ENCODE measurements around the gene DSG2. TPM values are rescaled to one million over a fixed set of nuclear protein-coding genes. Genes with fewer than 3 reads are reported as not detected.
"Not testable (repeated sequence)": the region's sequence is repeated elsewhere in the genome, so short reads cannot be mapped to it uniquely, and the experiment has no call there.

Gene DSG2
- polyA plus RNA-seq, 1 donor from 2014 or later: 0.94 TPM

DNA sequence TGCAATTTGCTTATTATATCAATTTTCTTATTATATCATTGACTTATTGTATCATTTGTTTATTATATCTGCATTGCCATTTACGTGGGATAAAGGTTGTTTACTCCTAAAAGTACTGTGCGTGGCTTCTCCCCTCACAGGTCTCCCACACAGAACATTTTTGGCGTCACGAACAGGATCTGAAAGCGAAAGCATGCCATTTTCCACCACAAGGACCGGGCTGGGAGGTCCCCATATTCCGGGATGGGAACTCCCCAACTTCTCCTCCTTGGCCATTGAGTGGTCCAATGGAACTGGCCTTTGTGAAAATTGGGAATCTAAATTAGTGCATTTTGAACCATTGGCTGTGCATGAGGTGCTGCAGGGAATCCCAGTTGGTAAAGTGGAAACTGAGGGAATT is 4.8 kb upstream of the DSG2 start:
- H3K4me3 ChIP-seq (ENCODE audit: low read length): no peak overlapping the region
- TF ChIP-seq POLR2AphosphoS5 (IDR thresholded peaks at IDR 0.05) (no peak), TAF1 (IDR thresholded peaks at IDR 0.05; ENCODE audit: low read depth) (no peak), RAD21 (conservative IDR thresholded peaks at IDR 0.05) (no peak), CTCF (IDR thresholded peaks at IDR 0.05; ENCODE audit: poor library complexity, severe bottlenecking) (no peak), EZH2 (IDR thresholded peaks at IDR 0.05; ENCODE audit: borderline replicate concordance, insufficient read depth, low read length, poor library complexity, severe bottlenecking) (no peak), SMC3 (conservative IDR thresholded peaks at IDR 0.05; ENCODE audit: poor library complexity) (no peak), MXI1 (conservative IDR thresholded peaks at IDR 0.05; ENCODE audit: poor library complexity, severe bottlenecking) (no peak), EP300 (conservative IDR thresholded peaks at IDR 0.05; ENCODE audit: poor library complexity, severe bottlenecking) (no peak)
- no peak overlapping the region for H2AFZ ChIP-seq (ENCODE audit: low read depth, low read length)
- H3K27ac ChIP-seq (ENCODE audit: low read length): no peak overlapping the region
- no peaks in the 10 kb centered on the region for H3K36me3 ChIP-seq (ENCODE audit: insufficient read depth, low read length)
- no peaks in the 10 kb centered on the region for H4K20me1 ChIP-seq (ENCODE audit: insufficient read depth)
- H3K9me3 ChIP-seq (ENCODE audit: low read length): no peaks in the 10 kb centered on the region
- H3K27me3 ChIP-seq (ENCODE audit: insufficient read depth, low read depth, low read length): peaks cover 12% of the 10 kb centered on the region
- H3K79me2 ChIP-seq (replicated peaks; ENCODE audit: insufficient read depth, low read length): no peaks in the 10 kb centered on the region
- no peak overlapping the region for H3K4me2 ChIP-seq (ENCODE audit: low read length)
- H3K9ac ChIP-seq (ENCODE audit: low read length): no peak overlapping the region
- no peaks in the 10 kb centered on the region for H3F3A ChIP-seq (ENCODE audit: insufficient read depth, low read length, poor library complexity, severe bottlenecking)
- no peaks in the 10 kb centered on the region for H3K9me2 ChIP-seq (ENCODE audit: insufficient read depth, low read length)

- Histone ChIP-seq H3K9ac (ENCODE audit: low read length) (no peak overlapping the region), H3K36me3 (ENCODE audit: insufficient read depth, low read length) (no peaks in the 10 kb centered on the region), H3K4me2 (ENCODE audit: low read length) (no peak overlapping the region), H3K79me2 (replicated peaks; ENCODE audit: insufficient read depth, low read length) (no peaks in the 10 kb centered on the region), H3K27me3 (ENCODE audit: insufficient read depth, low read depth, low read length) (peaks cover 19% of the 10 kb centered on the region), H3K27ac (ENCODE audit: low read length) (no peak overlapping the region), H3F3A (ENCODE audit: insufficient read depth, low read length, poor library complexity, severe bottlenecking) (no peaks in the 10 kb centered on the region), H4K20me1 (ENCODE audit: insufficient read depth) (no peaks in the 10 kb centered on the region), H3K9me2 (ENCODE audit: insufficient read depth, low read length) (no peaks in the 10 kb centered on the region), H2AFZ (ENCODE audit: low read depth, low read length) (no peak overlapping the region), H3K9me3 (ENCODE audit: low read length) (no peaks in the 10 kb centered on the region), H3K4me3 (ENCODE audit: low read length) (no peak overlapping the region)
- TF ChIP-seq, protein P1, sequence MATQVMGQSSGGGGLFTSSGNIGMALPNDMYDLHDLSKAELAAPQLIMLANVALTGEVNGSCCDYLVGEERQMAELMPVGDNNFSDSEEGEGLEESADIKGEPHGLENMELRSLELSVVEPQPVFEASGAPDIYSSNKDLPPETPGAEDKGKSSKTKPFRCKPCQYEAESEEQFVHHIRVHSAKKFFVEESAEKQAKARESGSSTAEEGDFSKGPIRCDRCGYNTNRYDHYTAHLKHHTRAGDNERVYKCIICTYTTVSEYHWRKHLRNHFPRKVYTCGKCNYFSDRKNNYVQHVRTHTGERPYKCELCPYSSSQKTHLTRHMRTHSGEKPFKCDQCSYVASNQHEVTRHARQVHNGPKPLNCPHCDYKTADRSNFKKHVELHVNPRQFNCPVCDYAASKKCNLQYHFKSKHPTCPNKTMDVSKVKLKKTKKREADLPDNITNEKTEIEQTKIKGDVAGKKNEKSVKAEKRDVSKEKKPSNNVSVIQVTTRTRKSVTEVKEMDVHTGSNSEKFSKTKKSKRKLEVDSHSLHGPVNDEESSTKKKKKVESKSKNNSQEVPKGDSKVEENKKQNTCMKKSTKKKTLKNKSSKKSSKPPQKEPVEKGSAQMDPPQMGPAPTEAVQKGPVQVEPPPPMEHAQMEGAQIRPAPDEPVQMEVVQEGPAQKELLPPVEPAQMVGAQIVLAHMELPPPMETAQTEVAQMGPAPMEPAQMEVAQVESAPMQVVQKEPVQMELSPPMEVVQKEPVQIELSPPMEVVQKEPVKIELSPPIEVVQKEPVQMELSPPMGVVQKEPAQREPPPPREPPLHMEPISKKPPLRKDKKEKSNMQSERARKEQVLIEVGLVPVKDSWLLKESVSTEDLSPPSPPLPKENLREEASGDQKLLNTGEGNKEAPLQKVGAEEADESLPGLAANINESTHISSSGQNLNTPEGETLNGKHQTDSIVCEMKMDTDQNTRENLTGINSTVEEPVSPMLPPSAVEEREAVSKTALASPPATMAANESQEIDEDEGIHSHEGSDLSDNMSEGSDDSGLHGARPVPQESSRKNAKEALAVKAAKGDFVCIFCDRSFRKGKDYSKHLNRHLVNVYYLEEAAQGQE (IDR thresholded peaks at IDR 0.05; ENCODE audit: borderline replicate concordance): no peak
- no peak for TF ChIP-seq MXI1 (conservative IDR thresholded peaks at IDR 0.05; ENCODE audit: poor library complexity, severe bottlenecking)
- TF ChIP-seq CTCF (IDR thresholded peaks at IDR 0.05; ENCODE audit: poor library complexity, severe bottlenecking): no peak
- TF ChIP-seq SMC3 (conservative IDR thresholded peaks at IDR 0.05; ENCODE audit: poor library complexity): no peak
- no peak for TF ChIP-seq EP300 (conservative IDR thresholded peaks at IDR 0.05; ENCODE audit: poor library complexity, severe bottlenecking)
- TF ChIP-seq POLR2AphosphoS5 (IDR thresholded peaks at IDR 0.05): no peak
- TF ChIP-seq EZH2 (IDR thresholded peaks at IDR 0.05; ENCODE audit: borderline replicate concordance, insufficient read depth, low read length, poor library complexity, severe bottlenecking): no peak
- no peak for TF ChIP-seq RAD21 (conservative IDR thresholded peaks at IDR 0.05)
- no peak for TF ChIP-seq TAF1 (IDR thresholded peaks at IDR 0.05; ENCODE audit: low read depth)
Measured at GRCh38 chr18:31493941-31494340, 4.0 kb upstream of the DSG2 start.

- H3K9me3 ChIP-seq (ENCODE audit: low read length); H3K27ac ChIP-seq (ENCODE audit: low read length); H3F3A ChIP-seq (ENCODE audit: insufficient read depth, low read length, poor library complexity, severe bottlenecking); H4K20me1 ChIP-seq (ENCODE audit: insufficient read depth); H3K9ac ChIP-seq (ENCODE audit: low read length); H3K36me3 ChIP-seq (ENCODE audit: insufficient read depth, low read length); H3K4me3 ChIP-seq (ENCODE audit: low read length); H3K79me2 ChIP-seq (replicated peaks; ENCODE audit: insufficient read depth, low read length); H3K4me2 ChIP-seq (ENCODE audit: low read length); H2AFZ ChIP-seq (ENCODE audit: low read depth, low read length); H3K9me2 ChIP-seq (ENCODE audit: insufficient read depth, low read length): not testable (repeated sequence)
- peaks cover 26% of the 10 kb centered on the region for H3K27me3 ChIP-seq (ENCODE audit: insufficient read depth, low read depth, low read length)
Measured at GRCh38 chr18:31494705-31495244, 3.2 kb upstream of the DSG2 start.
